Pancreas (tissue), 10 donors: Measurements from ENCODE around the gene TINCR. TPM values are rescaled to one million over a fixed set of nuclear protein-coding genes. Genes with fewer than 3 reads are reported as not detected.

Source experiments
- ATAC-seq, 4 donors: fragments of 200-7000 bp; cut with Tn5 transposase; one replicate each; pipeline versions ENCODE4 v1.8.0 to v1.9.1; 2020; ENCODE audit warnings: mild to moderate bottlenecking in 4 of 4, moderate library complexity in 4 of 4
- DNase-seq, 6 donors: peaks; one replicate each; pipeline ENCODE4 v3.0.0-alpha.2; 2020
- FAIRE-seq: peaks from 2 replicates; lab custom pipeline; 2012; peaks lifted over from hg19 to GRCh38; lab: Jason Lieb, UNC
- H3K27ac ChIP-seq, 4 donors: fragments of 200-600 bp; sonication (generic); 1 replicate in 3 of 4; 2 replicates in 1 of 4; pipeline versions ENCODE4 v1.5.0 to v1.8.0; 2020
- H3K27me3 ChIP-seq, 4 donors: fragments of 200-600 bp; one replicate each; pipeline ENCODE4 v1.8.0; 2021
- H3K36me3 ChIP-seq, 3 donors: fragments of 200-600 bp; sonication (generic) in 1 of 3; one replicate each; pipeline versions ENCODE4 v1.5.0 to v1.8.0; 2020 to 2021
- H3K4me1 ChIP-seq, 3 donors: fragments of 200-600 bp; one replicate each; pipeline ENCODE4 v1.8.0; 2021
- H3K4me3 ChIP-seq, 4 donors: fragments of 200-600 bp; sonication (generic) in 2 of 4; one replicate each; pipeline versions ENCODE4 v1.5.0 to v1.8.0; 2020 to 2021
- H3K9me3 ChIP-seq, 4 donors: fragments of 200-600 bp; one replicate each; pipeline ENCODE4 v1.8.0; 2021
- WGBS, 2 donors: extraction: QIAGEN DNeasy Blood & Tissue Kit; methylation state at CpG; one replicate each; pipeline ENCODE4 v1.1.7; 2013; 5-methylcytosine and 5-hydroxymethylcytosine counted together
- intact Hi-C, 3 donors: fragments of 100-400 bp; cut with DNase I; formaldehyde crosslinking; loops; one replicate each; pipeline versions ENCODE4 v1.11.1 to v1.14.2; 2022
- polyA plus RNA-seq, 2 donors: library from polyadenylated mRNA; stranded (reverse); fragments of 200-250 nt; gene quantifications; one replicate each; pipeline ENCODE4 v1.2.3, GENCODE V29; 2013
- total RNA-seq, 6 donors: library from RNA; stranded (reverse); fragmentation: NEBNext Ultra II Directional in 4 of 6; extraction: Animal tissue kit (Norgen Biotek cat#: 25700) in 4 of 6; gene quantifications; one replicate each; pipeline versions ENCODE4 v1.2.1 to v1.2.4, GENCODE V29; 2021 to 2023
- TF ChIP-seq, protein P1 (sequence below), 4 donors: fragments of 200-600 bp; sonication (generic) in 3 of 4; IDR thresholded peaks; one replicate each; pipeline versions ENCODE4 v1.5.0 to v1.8.0; 2021; ENCODE audit warnings: antibody characterized with exemption in 4 of 4
- donor health status: healthy with polysubstance abuse.
- donor health status: DM: no; HTN: no; CAD: no; lungs with moderate emphysema.
- donor health status: DM: no; HTN: no; CAD: no.
- donor health status: control.
- donor health status: control.
- donor health status: Bipolar disorder and iron deficiency.
- donor health status: DM: yes; HTN: yes; CAD: no.
- donor health status: DM: no; HTN: no; CAD: no.
- donor health status: DM: no; HTN: no; CAD: no.
- donor health status: DM: yes; HTN: yes; CAD: no.

Gene TINCR
- total and polyA plus RNA-seq, 8 donors, result 0.09 to 0.85 (median 0.22) TPM; not detected in 1

DNA sequence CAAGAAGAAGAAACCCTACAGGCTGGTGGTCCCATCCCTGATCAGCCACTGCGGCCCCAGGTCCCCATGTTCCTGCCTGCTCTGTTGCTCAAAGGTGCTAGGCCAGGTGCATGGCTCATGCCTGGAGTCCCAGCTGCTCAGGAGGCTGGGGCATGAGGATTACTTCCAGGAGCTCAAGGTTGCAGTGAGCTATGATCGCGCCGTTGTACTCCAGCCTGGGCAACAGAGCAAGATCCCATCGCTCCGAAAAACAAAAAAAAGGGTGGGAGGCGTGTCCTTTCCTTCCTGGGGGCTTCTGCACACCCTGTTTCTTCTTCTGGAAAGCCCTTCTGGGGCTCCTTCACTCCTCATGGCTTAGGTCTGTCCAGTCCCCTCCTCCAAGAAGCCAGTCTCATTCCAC lies 11.9 kb upstream of the TINCR start:
- intact Hi-C loops, result loop anchor here in 2 of 3 donors (10.0 kb wide), 1 partner anchor 545 kb away; no protein-coding TSS in a partner anchor
- H3K4me3 ChIP-seq, result no peak overlapping the region
- no peak overlapping the region for H3K27ac ChIP-seq
- H3K36me3 ChIP-seq, result no peaks in the 10 kb centered on the region
- 93 to 96% methylated on average over 7 of the region's 7 CpGs for WGBS, 2 donors
- TF ChIP-seq, protein P1, sequence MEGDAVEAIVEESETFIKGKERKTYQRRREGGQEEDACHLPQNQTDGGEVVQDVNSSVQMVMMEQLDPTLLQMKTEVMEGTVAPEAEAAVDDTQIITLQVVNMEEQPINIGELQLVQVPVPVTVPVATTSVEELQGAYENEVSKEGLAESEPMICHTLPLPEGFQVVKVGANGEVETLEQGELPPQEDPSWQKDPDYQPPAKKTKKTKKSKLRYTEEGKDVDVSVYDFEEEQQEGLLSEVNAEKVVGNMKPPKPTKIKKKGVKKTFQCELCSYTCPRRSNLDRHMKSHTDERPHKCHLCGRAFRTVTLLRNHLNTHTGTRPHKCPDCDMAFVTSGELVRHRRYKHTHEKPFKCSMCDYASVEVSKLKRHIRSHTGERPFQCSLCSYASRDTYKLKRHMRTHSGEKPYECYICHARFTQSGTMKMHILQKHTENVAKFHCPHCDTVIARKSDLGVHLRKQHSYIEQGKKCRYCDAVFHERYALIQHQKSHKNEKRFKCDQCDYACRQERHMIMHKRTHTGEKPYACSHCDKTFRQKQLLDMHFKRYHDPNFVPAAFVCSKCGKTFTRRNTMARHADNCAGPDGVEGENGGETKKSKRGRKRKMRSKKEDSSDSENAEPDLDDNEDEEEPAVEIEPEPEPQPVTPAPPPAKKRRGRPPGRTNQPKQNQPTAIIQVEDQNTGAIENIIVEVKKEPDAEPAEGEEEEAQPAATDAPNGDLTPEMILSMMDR (IDR thresholded peaks at IDR 0.05), result no peak
- H3K9me3 ChIP-seq, result no peaks in the 10 kb centered on the region
- no peak for FAIRE-seq
- no peak for DNase-seq
- no peaks in the 10 kb centered on the region for H3K27me3 ChIP-seq
- ATAC-seq, result no peak
- no peaks in the 10 kb centered on the region for H3K4me1 ChIP-seq

DNA sequence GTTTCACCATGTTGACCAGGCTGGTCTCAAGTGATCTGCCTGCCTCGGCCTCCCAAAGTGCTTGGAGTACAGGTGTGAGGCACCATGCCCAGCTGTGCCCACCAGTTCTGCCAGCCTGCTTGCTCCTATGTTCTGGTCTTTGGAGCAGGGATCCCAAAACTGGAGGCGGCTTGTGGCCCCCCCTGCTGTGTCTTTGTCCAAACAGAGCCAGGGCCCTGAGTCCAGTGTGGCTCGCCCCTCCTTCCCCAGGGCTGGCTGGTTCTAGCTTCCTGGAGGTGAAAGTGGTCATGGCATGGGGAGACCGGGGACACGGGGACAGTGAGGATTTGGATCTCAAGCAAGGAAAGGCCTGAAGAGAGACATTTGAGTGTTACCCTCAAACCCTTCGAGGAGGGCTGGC lies 11.5 kb upstream of the TINCR start:
- Histone ChIP-seq H3K36me3 (no peaks in the 10 kb centered on the region), H3K27me3 (no peaks in the 10 kb centered on the region), H3K4me3 (no peak overlapping the region), H3K27ac (no peak overlapping the region), H3K4me1 (no peaks in the 10 kb centered on the region), H3K9me3 (no peaks in the 10 kb centered on the region)
- no peak for DNase-seq
- ATAC-seq, result no peak
- intact Hi-C loops, result no loop called here
- FAIRE-seq, result no peak
- 84 to 92% methylated on average over 6 of the region's 6 CpGs for WGBS, 2 donors
- TF ChIP-seq, protein P1 (IDR thresholded peaks at IDR 0.05), result no peak

DNA sequence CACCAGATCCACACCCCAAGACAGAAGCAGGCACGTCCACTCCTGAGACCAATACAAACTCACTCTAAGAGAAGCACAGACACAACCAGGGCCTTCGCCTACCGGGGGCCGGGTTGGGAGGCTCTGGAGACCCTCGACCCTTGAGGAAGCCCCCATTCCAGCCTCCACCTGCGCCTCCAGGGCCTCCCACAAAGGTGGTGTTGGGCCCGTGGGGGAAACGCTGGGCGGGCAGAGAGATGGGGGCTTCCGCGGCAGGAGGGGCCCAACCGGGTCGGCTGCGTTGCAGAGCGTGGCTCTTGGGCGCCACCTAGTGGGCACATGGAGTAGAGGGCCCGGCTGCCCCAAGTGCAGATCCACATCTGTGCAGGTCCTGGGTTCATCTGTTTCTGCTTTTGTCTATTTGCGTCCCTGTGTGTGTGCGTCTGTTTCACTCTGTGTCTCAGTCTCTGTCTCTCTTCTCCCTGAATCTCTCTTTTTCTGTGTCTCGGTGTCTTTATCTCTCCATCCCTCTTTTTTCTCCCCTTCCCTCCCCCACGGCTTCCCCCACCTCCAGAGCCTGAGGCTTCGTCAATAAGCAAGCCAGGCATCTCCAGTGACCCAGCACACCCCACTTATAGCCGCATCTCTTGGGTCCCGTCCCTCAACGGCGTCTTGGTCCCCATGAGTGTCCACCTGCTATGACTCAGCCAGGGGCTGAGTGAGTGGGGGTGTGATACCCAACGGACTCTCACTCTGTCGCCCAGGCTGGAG lies 10.5 kb upstream of the TINCR start:
- intact Hi-C loops, result no loop called here

DNA sequence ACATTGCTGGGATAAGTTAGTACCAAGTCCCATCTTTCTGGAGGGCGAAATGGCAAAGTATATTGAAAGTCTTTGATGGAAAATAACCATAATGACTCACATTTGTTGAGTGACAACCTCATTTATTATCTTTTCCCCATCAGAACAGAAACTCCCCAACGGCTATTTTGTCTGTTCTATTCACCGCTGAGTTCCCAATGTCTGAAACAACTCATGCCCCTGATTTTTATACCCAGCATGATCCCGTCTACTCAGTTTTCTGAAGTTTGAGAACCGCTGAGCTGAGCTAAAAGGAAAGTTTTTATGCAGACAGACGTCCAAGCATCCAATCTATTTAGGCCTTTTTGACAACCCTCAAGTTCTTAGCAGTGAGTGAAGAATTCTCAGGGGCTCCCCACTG lies 7.8 kb upstream of the TINCR start:
- ATAC-seq (no peak), DNase-seq (no peak), FAIRE-seq (no peak)
- Histone ChIP-seq H3K4me3 (no peak overlapping the region), H3K27me3 (no peaks in the 10 kb centered on the region), H3K27ac (no peak overlapping the region), H3K4me1 (no peaks in the 10 kb centered on the region), H3K36me3 (no peaks in the 10 kb centered on the region), H3K9me3 (no peaks in the 10 kb centered on the region)
- WGBS, 2 donors, result 86 to 90% methylated on average over 6 of the region's 6 CpGs
- intact Hi-C loops, result no loop called here
- TF ChIP-seq, protein P1 (IDR thresholded peaks at IDR 0.05), result no peak

More for the DNA sequence above, 10.5 kb upstream of the TINCR start:
- ATAC-seq (peak; percentile 69 to 94 (median 88)), DNase-seq (peak in 4 of 6 donors; percentile 69 to 93 (median 80)), FAIRE-seq (no peak)
- TF ChIP-seq, protein P1 (IDR thresholded peaks at IDR 0.05), result peak; percentile 94 to 99 (median 98)
- WGBS, 2 donors, result 17 to 19% methylated on average over 28 of the region's 28 CpGs
- Histone ChIP-seq H3K4me3 (no peak overlapping the region), H3K4me1 (no peaks in the 10 kb centered on the region), H3K27me3 (no peaks in the 10 kb centered on the region), H3K27ac (no peak overlapping the region), H3K36me3 (no peaks in the 10 kb centered on the region), H3K9me3 (no peaks in the 10 kb centered on the region)
